Hepatocyte (in vitro differentiated cells): ENCODE measurements around the gene ZC3H12D.

Source experiments
- CTCF ChIP-seq: fragments of 200-600 bp; sonication (generic); IDR thresholded peaks from 2 replicates; pipeline ENCODE4 v1.5.1; 2016; ENCODE audit warnings: antibody characterized with exemption, mild to moderate bottlenecking; ENCODE audit not compliant: poor library complexity
- EZH2phosphoT487 ChIP-seq: fragments of 200-600 bp; sonication (generic); IDR thresholded peaks from one replicate; pipeline ENCODE4 v1.6.1; 2018; ENCODE audit warnings: antibody characterized with exemption, mild to moderate bottlenecking, low read depth, moderate library complexity; ENCODE audit not compliant: unreplicated experiment, severe bottlenecking

GRCh38 chr6:149474108-149474935, 10.5 kb downstream of the ZC3H12D start:
- TF ChIP-seq CTCF (no peak), EZH2phosphoT487 (no peak)
